Neural crest cell (in vitro differentiated cells): ENCODE data around the gene LUZP2. TPM values are rescaled to one million over a fixed set of nuclear protein-coding genes. Genes with fewer than 3 reads are reported as not detected.

Source experiments
- DNase-seq: peaks from one replicate; pipeline ENCODE4 v3.0.0; 2021; ENCODE audit warnings: low read depth, mixed read lengths, low spot score
- H3K27ac Mint-ChIP-seq: one replicate; pipeline ENCODE4 v1.8.0; 2021; ENCODE audit warnings: mild to moderate bottlenecking, mixed read lengths; ENCODE audit not compliant: unreplicated experiment
- H3K27me3 Mint-ChIP-seq: 2 replicates; pipeline ENCODE4 v1.8.0; 2021; ENCODE audit warnings: low read depth, mild to moderate bottlenecking, mixed read lengths
- H3K36me3 Mint-ChIP-seq: 2 replicates; pipeline ENCODE4 v1.8.0; 2021; ENCODE audit warnings: low read depth, mild to moderate bottlenecking, mixed read lengths
- H3K4me1 Mint-ChIP-seq: 2 replicates; pipeline ENCODE4 v1.8.0; 2021; ENCODE audit warnings: mixed read lengths
- H3K4me3 Mint-ChIP-seq: one replicate; pipeline ENCODE4 v1.8.0; 2021; ENCODE audit warnings: mild to moderate bottlenecking, mixed read lengths
- H3K9me3 Mint-ChIP-seq: 2 replicates; pipeline ENCODE4 v1.8.0; 2021; ENCODE audit warnings: mixed read lengths
- total RNA-seq: library from RNA; stranded (reverse); gene quantifications from 2 replicates; pipeline ENCODE4 v1.2.1, GENCODE V29; 2021
- TF ChIP-seq, protein P1 (sequence below): fragments of 200-600 bp; sonication (generic); conservative IDR thresholded peaks from 2 replicates; pipeline ENCODE4 v1.5.0; 2021; ENCODE audit warnings: antibody characterized with exemption, mild to moderate bottlenecking

The LUZP2 gene
- total RNA-seq, 1 donor from 2014 or later = 0.28 TPM

DNA sequence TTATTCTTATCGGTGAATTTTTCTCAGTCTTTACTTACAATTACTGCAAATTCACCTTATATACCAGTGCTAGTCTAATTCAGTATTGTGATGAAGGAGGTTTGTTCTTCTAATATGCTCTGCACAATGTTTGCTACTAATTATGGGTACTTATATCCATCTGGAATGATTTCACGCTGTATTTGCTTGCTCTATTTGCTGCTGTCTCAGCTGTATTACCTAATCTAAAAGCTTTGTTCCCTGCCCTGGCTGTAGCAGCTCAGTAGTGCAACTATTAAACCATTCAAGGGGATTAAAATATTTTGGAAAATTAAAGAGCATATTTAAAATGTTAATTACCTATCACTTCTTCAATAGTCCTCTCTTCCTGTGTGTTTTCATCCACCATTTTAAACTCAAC is 375.3 kb downstream of the LUZP2 start:
- TF ChIP-seq, protein P1, sequence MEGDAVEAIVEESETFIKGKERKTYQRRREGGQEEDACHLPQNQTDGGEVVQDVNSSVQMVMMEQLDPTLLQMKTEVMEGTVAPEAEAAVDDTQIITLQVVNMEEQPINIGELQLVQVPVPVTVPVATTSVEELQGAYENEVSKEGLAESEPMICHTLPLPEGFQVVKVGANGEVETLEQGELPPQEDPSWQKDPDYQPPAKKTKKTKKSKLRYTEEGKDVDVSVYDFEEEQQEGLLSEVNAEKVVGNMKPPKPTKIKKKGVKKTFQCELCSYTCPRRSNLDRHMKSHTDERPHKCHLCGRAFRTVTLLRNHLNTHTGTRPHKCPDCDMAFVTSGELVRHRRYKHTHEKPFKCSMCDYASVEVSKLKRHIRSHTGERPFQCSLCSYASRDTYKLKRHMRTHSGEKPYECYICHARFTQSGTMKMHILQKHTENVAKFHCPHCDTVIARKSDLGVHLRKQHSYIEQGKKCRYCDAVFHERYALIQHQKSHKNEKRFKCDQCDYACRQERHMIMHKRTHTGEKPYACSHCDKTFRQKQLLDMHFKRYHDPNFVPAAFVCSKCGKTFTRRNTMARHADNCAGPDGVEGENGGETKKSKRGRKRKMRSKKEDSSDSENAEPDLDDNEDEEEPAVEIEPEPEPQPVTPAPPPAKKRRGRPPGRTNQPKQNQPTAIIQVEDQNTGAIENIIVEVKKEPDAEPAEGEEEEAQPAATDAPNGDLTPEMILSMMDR = no peak
- H3K4me1 Mint-ChIP-seq = no peaks in the 10 kb centered on the region
- DNase-seq = no peak
- H3K27me3 Mint-ChIP-seq = no peaks in the 10 kb centered on the region
- no peaks in the 10 kb centered on the region for H3K36me3 Mint-ChIP-seq
- peaks cover 2% of the 10 kb centered on the region for H3K9me3 Mint-ChIP-seq
- H3K4me3 Mint-ChIP-seq = no peak overlapping the region
- no peak overlapping the region for H3K27ac Mint-ChIP-seq

DNA sequence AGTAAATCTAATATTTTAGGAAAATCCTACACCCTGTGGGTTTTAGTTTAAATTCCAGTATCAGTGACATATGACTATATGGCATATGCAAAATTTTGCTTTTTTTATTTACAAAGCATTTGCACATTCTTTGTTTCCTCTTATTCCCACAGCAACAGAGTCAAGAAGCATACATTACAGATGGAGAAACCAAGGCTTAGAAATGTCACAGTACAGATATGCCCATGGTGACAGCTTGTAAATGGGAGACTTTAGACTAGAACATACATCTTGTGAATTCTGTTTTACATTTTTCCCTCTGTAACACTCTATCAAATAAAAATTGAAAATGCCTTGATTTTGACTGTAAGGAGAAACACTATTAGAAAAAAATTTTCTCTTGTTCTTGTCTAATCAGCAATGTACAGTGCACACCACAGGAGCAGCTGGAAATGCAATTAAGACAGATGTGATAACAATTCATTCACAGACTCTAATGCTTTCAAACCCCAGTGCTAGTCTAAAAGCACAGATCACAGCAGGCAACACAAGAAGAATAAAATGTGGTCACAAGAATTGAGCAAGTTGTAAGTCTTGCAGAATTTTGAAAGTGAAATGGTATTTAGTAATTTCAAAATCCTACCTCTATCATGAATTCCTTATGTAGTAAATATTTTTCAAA is 375.9 kb downstream of the LUZP2 start:
- no peaks in the 10 kb centered on the region for H3K27me3 Mint-ChIP-seq
- TF ChIP-seq, protein P1 = no peak
- H3K4me3 Mint-ChIP-seq = no peak overlapping the region
- peaks cover 5% of the 10 kb centered on the region for H3K9me3 Mint-ChIP-seq
- no peak overlapping the region for H3K27ac Mint-ChIP-seq
- no peaks in the 10 kb centered on the region for H3K36me3 Mint-ChIP-seq
- H3K4me1 Mint-ChIP-seq = no peaks in the 10 kb centered on the region
- no peak for DNase-seq

DNA sequence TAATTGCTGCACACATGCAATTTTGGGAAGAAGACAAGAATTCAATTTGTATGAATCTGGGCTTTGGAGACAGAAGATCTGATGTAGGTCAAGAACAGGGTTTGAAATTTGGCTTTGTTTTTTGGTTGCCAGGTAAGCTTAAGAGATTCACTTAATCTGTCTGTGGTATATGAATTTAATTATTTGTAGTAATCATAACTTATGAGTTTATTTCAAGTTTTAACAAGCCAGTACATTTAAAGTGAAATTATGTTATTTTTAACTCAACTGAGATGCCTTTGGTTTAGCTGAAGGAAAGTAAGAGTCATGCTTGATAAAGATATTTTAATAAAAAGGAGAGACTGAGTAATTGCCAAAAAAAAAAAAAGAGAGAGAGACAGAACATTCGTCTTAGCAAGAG is 384.1 kb downstream of the LUZP2 start:
- TF ChIP-seq, protein P1 = no peak
- peaks cover 7% of the 10 kb centered on the region for H3K9me3 Mint-ChIP-seq
- H3K27ac Mint-ChIP-seq = no peak overlapping the region
- no peaks in the 10 kb centered on the region for H3K36me3 Mint-ChIP-seq
- H3K4me1 Mint-ChIP-seq = no peaks in the 10 kb centered on the region
- no peak overlapping the region for H3K4me3 Mint-ChIP-seq
- DNase-seq = no peak
- no peaks in the 10 kb centered on the region for H3K27me3 Mint-ChIP-seq

DNA sequence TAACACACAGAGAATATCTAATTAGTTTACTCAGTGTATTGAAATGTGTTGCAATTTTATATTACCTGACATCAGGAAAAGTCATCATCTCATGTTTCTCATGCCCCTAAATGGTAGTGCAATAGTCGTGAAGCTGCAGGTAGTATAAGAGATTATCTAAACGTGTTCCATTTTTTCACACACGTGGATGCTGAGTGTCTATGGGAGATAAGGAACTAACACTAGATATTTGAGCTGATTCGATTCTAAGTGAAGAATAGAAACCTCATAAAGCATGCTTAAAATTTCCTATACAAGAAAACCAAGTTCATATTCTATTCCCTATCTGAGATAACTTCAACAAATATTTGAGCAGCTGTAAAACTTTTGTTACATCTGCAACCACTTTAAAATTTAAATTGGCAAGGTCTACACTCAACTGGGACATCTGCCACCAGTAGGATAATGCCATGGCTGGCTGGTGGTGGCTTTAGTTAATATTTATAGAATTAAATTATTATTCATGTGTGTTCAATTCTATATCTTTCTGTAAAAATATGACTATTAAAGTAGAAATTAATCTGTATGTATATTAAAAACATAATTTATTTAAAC is 388.8 kb downstream of the LUZP2 start:
- Mint-ChIP-seq H3K4me1 (no peaks in the 10 kb centered on the region), H3K27ac (no peak overlapping the region), H3K27me3 (no peaks in the 10 kb centered on the region), H3K36me3 (no peaks in the 10 kb centered on the region), H3K9me3 (peaks cover 3% of the 10 kb centered on the region), H3K4me3 (no peak overlapping the region)
- DNase-seq = no peak
- TF ChIP-seq, protein P1 = no peak

DNA sequence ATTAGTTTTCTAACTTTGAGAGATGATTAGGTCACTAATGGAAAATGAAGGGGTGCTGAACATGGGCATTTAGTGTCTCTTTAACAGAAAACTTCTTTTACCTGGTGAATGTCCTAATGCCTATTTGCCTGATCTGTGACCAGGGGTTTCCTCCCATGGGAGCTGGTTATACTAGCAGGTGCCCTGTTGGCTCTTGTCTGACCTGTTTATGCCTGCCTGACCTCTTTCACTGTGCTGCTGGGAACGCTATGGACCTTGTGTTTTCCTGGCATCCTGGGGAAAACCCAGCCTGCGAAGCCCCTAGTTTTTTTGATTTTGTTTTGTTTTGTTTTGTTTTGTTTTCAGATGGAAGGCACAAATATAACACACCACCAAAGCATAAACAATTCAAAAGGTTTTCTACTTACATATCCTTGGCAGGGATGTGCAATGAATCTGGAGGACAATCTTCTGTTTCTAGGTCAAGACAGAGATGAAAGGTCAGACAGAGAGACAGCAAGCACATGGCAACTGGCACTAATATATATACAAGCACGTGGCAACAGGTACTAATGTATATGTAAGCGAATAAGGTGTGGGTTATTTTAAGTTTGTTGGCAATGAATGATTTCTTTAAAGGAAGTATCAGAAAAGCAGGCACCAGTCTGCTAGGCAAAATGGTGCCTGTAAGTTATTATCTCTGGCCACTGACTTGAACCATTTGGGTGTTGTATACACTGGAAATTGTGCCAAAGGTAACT is 390.2 kb downstream of the LUZP2 start:
- Mint-ChIP-seq H3K4me1 (no peaks in the 10 kb centered on the region), H3K4me3 (no peak overlapping the region), H3K9me3 (peaks cover 3% of the 10 kb centered on the region), H3K36me3 (no peaks in the 10 kb centered on the region), H3K27me3 (no peaks in the 10 kb centered on the region), H3K27ac (no peak overlapping the region)
- TF ChIP-seq, protein P1 = no peak
- no peak for DNase-seq
